HG03520 (cell line): ENCODE measurements around the gene PEDS1.
"Not testable (repeated sequence)": the region's sequence is repeated elsewhere in the genome, so short reads cannot be mapped to it uniquely, and the experiment has no call there.

Experiments
- ATAC-seq: cut with Tn5 transposase; IDR thresholded peaks from one replicate; pipeline ENCODE4 v1.9.1; 2021; ENCODE audit warnings: mild to moderate bottlenecking, moderate library complexity; ENCODE audit not compliant: unreplicated experiment

PEDS1 gene

DNA sequence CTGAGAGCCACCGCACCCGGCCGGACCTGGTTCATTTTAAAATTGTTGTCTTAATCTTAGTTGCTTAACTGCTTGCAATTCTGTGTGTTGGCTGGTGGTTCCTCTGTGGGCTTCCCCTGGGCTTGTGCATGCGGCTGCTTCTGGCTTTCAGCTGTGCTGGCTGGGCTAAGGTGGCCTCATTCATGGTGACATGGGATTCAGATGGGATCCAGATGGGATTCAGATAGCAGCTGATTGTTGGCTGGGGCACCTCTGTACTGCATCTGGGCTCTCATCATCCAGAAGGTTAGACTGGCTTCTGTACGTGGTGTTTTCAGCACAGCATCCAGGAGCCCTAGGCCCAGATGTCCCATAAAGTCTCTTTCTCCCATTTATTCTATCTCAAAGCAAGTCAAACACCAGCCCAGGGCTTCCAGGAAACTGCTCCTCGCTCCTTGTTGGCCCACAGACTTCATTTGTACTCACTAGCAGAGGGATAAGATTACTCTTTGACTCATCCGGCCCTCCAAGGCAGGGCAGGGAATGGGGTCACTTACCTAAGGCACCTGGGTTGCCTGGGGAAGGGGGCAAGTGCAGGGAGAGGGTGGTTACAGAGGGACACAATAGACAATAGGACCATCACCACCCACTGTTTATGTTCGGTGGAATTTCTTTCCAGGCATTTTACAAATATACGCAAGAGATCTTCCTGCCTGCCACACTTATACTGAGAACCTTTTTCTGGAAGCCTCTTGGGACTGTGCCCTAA lies 10.2 kb upstream of the PEDS1 start:
- ATAC-seq: no peak

DNA sequence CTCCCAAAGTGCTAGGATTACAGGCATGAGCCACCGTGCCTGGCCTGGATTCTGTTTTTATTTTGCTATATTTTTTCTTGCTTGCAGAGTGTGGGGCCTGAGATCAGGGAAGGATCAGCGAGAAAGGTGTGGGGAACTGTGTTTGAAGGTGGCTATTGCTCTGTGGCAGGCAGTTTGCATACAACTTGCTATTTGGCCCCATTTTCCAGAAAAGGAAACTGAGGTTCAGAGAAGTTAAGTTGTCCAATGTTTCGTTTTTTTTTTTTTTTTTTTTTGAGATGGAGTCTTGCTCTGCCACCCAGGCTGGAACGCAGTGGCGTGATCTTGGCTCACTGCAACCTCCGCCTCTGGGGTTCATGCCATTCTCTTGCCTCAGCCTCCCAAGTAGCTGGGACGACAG lies 8.0 kb upstream of the PEDS1 start:
- ATAC-seq: not testable (repeated sequence)

DNA sequence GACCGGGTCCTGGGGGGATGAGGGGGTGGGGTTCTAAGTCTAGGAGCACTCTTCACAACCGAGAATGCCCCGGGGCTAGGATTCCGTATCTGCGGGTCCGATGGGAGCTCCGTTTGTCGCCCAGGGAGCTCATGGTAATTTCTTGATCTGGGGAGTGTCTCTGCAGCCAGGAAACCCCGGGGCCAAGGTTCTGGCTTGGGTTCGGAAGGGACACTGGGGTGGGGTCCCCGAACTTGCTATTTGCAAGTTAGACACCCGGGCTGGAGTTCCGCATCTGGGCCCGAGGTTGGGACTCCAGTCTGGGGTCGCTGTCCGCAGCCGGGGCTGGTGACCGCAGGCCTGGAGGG lies 397 bp downstream of the PEDS1 start:
- ATAC-seq: no peak

DNA sequence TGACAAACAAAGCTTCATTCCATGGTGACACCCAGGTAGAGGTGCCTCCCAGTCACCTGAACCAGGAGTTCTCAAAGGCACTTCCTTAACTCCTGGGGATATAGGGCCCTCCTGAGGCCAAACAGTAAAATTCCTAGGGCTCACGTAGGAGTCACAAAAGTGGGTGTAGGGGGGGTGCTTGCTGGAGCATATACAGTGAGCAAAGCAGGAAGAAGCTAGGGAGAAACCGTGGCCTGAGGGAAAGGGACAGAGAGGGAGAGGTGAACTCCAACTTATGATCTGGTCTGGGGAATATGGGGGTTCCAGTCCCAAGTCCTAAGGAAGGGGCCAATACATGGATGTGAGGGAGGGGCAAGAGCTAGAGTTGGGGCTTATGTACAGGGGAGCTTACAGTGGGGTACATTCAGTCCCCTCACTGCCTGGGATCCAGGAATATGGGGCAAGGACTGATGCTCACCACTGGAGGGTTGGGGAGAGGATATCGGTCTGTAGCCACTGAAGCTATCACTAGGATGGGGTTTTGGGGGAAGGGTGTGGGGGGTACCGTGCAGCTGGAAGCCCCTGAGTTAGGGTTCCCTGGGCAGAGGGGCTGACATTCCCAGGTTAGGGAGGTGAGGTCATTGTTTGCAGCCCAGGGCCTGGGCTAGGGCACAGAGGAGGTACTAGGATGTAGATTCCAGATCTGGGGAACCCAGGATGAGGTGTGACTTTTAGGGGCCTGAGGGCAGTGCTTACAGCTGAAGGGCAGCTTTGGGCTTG lies 950 bp downstream of the PEDS1 start:
- no peak for ATAC-seq

DNA sequence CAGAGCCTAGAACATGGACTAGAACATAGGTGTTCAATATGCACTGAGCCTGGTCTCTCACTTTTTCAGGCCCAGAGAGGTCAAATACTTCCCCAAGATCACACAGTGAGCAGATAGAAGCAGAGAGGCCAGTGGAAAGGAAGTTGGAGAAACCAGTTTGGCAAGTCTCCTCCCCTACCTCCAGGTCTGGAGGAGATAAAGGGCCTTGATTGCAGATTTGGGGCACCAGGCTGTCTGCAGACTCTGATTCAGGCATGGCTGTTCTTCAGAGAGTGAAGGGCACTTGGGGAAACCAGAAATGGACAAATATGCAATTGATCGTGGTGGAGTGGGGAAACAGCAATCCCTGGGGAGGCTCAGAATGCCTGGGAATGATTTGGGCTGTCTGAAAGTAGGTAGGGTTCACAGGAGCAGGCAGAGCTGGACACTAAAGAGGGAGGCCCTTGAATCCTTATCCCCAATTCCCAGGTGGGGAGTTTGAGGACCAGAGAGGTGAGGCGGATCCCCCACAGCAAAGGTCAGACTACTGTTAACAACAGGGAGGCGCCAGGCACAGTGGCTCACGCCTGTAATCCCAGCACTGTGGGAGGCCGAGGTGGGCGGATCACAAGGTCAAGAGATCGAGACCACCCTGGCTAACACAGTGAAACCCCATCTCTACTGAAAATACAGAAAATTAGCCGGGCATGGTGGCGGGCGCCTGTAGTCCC lies 2.3 kb downstream of the PEDS1 start:
- ATAC-seq: no peak

DNA sequence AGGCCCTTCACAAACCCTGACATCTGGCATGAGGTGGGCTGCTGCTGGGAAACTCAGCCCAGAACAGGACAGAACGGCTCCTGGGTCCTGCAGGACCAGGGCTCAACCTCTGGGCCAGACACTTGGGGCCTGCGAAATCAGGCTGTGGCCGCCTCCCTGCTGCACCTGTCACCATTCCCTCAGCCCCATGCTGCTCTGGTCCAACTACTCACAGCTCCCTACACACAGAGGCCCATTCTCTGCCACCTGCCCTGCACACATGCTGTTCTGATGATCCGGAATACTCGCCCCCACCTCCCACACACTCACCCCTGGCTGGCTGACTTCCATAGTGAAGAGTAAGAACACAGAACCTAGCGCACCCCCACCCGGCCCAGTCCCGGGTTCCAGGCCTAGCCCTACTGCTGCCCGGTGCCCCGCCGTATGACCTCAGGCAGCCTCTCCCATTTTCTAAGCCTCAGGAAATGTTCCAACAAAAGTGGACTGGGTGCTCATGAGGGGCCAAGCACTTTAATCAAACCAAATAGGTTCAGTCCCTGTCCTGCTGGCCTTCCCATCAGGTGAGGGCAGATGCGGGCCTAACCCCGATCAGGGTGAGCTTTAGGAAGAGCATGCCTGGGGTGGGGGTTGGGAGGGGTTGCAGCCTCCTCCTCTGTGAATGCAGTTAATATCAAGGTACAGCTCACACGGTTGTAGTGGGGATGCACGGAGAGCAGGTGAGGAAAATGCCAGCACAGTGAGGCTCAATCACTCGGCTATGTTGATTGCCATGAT lies 3.9 kb downstream of the PEDS1 start:
- no peak for ATAC-seq

DNA sequence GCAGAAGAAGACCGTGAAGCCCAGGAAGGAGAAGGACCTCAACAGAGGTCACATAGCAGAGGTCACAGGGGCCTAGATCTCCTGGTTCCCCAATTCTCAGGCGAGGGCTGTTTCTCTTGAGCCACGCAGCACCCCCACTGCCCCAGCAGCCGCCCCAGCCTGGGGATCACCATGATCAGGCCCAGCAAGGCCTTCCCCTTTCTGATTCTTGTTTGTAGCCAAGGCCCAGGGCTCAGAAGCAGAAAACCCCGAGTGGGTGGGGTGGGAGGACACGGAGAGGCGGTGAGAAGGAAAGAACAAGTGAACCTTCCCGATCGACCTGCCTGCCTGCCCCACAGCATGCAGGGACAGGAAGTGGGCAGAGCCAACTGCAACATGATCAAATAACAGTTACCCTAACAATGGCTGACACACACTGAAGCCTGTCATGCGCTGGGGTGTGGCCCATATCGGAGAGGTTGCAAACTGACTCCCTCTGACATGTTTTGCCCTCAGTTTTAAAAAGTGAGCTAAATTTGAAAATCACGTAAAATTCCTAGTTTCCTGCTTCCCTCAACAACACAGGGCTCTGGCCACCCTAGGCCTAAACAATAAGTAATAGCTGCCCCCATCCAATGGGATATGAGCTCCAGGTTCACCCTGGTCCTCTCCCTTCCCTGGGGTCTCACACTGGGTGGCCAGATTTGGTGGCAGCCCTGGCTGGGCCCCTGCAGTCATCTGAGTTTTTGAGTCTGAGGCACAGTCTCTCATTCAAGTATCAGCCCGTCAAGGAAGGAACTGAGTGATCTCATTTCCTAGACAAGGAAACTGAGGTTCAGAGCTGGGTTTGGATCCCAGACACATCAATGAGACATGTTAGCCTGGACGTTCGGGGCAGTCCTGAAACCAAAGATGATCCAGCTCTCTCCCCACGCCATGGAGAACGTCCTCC lies 6.5 kb downstream of the PEDS1 start:
- no peak for ATAC-seq

DNA sequence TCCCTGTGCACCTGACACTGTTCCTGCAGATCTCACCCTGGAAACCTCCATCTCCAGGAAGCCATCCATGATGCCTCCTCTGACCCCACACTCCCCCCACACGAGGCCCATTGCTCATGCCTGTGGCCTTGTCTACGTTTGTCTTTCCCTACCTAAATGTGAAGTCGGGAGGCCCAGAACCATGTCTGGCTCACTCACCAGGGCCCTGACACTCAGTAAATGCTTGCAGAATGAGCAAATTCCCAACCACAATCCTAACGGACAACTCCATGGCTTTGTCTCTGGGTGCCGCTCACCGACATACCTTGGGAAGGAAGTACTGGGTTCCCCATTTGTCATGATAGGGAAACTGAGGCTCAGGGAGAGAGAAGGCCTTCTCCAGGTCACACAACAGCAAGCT lies 7.3 kb downstream of the PEDS1 start:
- ATAC-seq: no peak

DNA sequence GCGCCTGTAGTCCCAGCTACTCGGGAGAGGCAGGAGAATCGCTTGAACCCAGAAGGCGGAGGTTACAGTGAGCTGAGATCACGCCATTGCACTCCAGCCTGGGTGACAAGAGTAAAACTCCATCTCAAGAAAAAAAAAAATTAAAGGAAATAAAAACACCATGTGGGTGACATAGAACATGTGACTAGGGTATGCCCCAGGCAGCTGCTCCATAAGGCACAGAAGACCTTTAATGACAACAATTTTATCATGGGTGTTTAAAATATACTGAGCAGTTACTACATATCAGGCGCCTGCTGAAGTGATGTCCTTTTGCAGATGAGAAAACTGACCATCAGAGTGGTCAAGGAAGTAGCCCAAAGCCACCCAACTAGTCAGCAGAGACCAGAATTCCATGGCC lies 8.0 kb downstream of the PEDS1 start:
- ATAC-seq: no peak

DNA sequence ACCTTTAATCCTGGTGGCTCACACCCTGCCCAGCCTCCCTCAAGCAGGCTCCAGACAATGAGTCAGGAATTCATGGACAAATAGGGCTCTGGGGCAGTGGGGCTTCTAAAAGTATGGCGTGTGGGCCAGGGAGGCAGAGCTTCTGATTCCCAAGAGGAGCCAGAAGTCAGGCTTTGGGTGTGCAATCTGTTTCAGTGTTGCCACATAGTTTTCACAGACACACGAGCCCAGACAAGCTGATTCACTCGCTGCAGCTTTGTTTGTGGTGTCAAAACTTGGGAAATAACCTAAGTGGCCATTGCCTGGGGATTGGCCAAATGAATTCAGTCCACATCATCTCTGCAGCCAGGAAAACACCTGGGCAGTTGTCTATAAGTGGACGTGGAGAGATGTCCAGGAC lies 9.2 kb downstream of the PEDS1 start:
- no peak for ATAC-seq

DNA sequence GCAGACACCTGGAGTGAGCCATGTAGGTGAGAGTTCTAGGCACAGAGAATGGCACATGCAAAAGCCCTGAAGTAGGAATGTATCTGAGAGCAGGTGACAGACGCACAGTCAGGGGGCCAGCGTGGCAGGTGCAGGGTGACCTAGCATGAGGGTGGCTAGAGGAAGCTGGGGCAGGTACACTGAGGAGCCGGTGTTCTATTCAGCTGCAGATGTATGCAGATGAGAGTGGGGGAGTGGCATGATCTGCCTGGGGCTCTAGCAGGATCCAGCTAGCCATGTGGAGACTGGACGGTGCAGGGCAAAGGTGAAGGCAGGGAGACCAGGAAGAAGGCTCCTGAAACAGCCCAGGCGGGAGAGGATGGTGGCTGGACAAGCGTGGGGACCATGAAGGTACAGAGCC lies 10.7 kb downstream of the PEDS1 start:
- no peak for ATAC-seq

DNA sequence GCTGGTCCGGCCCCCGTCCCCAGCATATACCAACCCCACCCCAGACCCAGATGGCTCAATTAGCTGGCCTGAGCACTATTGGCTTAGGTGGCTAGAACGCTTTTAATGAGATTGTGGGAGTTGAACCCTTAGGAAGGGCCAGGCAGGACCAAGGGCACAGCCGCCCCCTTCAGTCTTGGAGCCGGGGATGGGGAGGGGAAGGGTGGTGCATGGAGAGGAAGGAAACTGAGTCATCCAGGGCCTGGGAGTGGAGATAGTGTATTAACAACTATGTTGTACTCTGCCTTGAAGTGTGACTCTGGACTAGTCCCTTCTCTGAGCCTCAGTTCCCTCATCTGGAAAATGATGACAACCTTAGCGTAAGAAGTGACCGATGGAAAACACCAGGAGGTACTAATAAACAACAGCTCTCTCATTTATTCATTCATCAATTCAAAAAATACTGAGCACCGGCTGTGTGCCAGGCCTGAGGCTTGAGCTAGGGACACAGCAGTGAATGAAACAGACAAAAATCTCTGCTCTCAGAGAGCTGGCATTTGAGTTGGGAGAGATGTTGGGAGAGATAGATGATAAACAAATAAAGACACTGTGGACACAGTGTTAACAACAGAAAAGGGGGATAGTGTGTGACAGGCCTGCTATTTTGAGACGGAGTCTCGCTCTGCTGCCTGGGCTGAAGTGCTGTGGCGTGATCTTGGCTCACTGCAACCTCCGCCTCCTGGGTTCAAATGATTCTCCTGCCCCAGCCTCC lies 11.5 kb downstream of the PEDS1 start:
- ATAC-seq: no peak

DNA sequence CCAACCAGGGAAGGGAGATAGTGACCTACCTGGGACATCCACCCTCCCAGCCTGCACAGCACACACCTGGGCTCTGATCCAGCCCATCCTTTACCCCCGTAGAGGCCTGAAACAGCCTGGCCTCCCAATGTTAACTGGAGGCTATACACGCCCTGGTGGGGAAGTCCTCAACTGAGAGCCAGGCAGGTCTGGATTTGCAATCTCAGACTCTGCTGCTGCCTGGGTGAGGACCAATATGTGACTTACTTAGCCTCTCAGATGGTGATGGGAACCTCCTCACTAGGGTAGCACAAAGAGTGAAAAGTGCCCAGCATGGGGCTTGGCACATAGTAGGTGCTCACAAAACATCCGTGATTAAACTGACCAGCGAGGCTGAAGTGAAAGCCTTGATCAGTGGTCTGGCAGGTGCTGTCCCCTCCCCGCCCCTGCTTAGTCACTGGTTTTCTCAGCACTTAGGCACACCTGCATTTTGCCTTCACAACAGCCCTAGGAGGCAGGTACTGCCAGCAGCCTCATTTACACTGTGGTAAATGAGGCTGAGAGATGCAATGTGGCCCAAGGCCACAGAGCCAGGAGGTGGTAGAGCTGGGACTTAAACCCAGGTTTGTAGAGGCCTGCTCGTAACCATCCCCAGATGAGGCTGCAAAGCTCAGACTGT lies 12.4 kb downstream of the PEDS1 start:
- ATAC-seq: no peak

DNA sequence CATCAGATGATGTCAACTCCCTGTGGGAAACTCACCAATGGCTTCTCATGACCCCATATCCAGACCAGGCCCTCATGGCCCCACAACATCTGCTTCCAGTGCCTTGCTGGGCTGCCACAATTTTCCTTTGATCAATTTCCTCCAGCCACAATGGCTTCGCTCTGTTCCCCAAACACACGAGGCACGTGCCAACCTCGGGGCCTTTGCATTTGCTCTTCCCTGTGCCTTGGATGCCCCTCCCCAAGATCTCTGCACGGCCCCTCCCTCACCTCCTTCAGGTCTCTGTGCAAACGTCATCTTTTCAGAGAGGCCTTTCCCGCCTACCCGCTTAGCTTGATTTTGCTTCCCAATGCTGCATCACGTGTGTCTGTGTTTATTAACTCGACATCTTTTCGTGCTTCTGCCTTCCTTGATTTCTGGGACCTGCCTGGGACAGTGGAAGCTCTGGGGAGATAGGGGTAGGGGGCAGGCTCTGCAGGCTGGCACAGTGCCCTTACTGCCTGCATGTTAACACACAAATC lies 13.1 kb downstream of the PEDS1 start:
- ATAC-seq: no peak

DNA sequence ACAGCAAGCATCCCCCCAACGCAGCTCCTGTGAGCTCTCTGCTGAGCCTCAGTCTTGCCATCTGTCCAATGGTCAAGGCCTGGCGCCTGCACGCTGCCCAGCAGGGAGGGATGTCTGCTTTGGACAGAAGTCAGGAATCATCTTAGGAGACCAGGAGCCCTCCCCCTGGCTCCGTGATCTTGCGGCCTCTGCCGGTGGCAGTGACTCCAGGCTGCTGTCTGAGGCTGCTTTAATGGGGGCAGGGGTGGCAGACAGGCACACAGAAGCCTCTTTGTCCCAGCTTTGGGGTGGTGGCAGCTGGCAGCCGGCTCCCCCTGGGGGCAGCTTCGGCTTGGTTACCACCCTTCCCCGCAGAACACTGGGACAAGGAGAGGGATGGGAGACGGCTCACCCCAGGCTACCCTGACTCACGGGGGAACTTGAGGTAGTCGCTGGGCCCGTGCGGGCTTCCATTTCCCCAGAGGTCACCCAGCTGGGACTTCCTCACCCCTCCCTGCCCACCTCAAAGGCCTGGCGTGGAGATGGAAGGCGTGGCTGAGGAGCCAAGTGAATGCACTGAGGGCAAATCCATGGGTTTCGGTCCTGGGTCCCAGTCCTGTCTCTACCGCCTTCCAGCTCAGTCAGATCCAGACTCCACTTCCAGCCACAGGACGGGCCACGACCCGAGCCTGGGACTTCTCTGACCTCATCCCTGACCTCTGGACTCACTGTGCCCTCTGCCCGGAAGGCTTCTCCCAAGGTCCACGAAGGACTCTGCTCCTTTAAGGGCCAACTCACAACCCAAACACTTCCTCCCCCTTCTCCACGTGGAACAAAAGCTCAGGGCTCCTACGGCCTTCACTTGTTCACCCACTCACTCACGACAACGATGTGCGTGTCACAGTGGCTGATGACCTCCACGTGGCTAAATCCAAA lies 14.8 kb downstream of the PEDS1 start:
- no peak for ATAC-seq

DNA sequence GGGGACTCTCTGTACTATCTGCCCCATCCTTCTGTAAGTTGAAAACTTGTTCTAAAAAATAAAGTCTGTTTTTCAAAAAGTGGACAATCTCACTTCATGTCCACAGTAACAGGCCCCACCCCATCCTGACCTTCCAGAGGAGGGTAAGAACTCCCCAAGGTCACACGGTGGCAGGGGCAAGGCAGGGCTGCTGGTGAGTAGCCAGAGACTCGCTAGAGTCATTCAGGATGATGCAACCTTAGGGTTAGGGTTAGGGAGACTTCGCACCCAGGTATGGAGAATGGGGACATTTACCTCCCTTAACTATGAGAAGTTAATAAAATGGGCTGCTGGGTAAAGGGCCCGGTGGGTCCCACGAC lies 15.4 kb downstream of the PEDS1 start:
- no peak for ATAC-seq

DNA sequence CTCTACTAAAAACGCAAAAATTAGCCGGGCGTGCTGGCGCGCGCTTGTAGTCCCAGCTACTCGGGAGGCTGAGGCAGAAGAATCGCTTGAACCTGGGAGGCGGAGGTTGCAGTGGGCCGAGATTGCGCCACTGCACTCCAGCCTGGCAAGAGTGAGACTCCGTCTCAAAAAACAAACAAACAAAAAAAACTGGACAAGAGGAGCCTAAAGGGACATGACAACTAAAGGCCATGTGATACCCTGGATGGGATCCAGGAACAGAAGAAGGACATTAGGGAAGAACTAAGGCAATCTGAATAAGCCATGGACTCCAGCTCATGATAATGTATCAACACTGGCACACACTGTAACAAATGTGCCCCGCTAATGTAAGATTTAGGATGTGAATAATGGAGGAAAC lies 15.8 kb downstream of the PEDS1 start:
- ATAC-seq: not testable (repeated sequence)
